ENCODE measurements around the gene KRT6A.
"Not testable (repeated sequence)": the region's sequence is repeated elsewhere in the genome, so short reads cannot be mapped to it uniquely, and the experiment has no call there.

Gene KRT6A

GRCh38 chr12:52454411-52455201 is 38.5 kb downstream of the KRT6A start:
- no peak for DNase-seq

GRCh38 chr12:52452101-52452500 is 41.0 kb downstream of the KRT6A start, which contains the start of gene KRT6B:
Gene KRT6B, minus strand, starts transcription at chr12:52452146. Its CDS starts 68 bp downstream, at chr12:52452078.
- no peak for DNase-seq

GRCh38 chr12:52448228-52448627 is 44.8 kb downstream of the KRT6A start:
- no peak for DNase-seq

- not testable (repeated sequence) for DNase-seq
These were observed 45.9 kb downstream of the KRT6A start for GRCh38 chr12:52447196-52447595.

- no peak for DNase-seq
These were observed 46.6 kb downstream of the KRT6A start for GRCh38 chr12:52446367-52447045.

GRCh38 chr12:52445876-52446275 is 47.2 kb downstream of the KRT6A start:
- DNase-seq = no peak

- DNase-seq = no peak
These were observed 48.1 kb downstream of the KRT6A start for GRCh38 chr12:52444647-52445595.

GRCh38 chr12:52443966-52444365 is 49.1 kb downstream of the KRT6A start:
- DNase-seq = no peak

- DNase-seq = no peak
These were observed 50.4 kb downstream of the KRT6A start for GRCh38 chr12:52442600-52443061.

- DNase-seq = no peak
These were observed 51.6 kb downstream of the KRT6A start for GRCh38 chr12:52441320-52441911.

- no peak for DNase-seq
These were observed 52.2 kb downstream of the KRT6A start for GRCh38 chr12:52440821-52441319.

- DNase-seq = no peak
These were observed 53.2 kb downstream of the KRT6A start for GRCh38 chr12:52439845-52440244.

- no peak for DNase-seq
These were observed 53.6 kb downstream of the KRT6A start for GRCh38 chr12:52439420-52439819.

GRCh38 chr12:52438305-52439301 is 54.5 kb downstream of the KRT6A start:
- no peak for DNase-seq

GRCh38 chr12:52437508-52437907 is 55.5 kb downstream of the KRT6A start:
- no peak for DNase-seq
